Nephron (organoid): ENCODE data around the gene SLC6A18.
"Not testable (repeated sequence)": the region's sequence is repeated elsewhere in the genome, so short reads cannot be mapped to it uniquely, and the experiment has no call there.

Experiments
- H3K27ac Mint-ChIP-seq, 3 experiments: 2 replicates each; pipeline ENCODE4 v1.8.0; 2020; ENCODE audit warnings: mixed read lengths in 3 of 3, mild to moderate bottlenecking in 2 of 3, moderate library complexity in 1 of 3
- H3K27me3 Mint-ChIP-seq: 2 replicates; pipeline ENCODE4 v1.8.0; 2021; ENCODE audit warnings: low read depth, mild to moderate bottlenecking, moderate library complexity, mixed read lengths
- H3K36me3 Mint-ChIP-seq: 2 replicates; pipeline ENCODE4 v1.8.0; 2020; ENCODE audit warnings: low read depth, mixed read lengths
- H3K4me1 Mint-ChIP-seq: 2 replicates; pipeline ENCODE4 v1.8.0; 2020; ENCODE audit warnings: mixed read lengths
- H3K4me3 Mint-ChIP-seq, 3 experiments: 2 replicates each; pipeline ENCODE4 v1.8.0; 2020; ENCODE audit warnings: mild to moderate bottlenecking in 3 of 3, mixed read lengths in 3 of 3, moderate library complexity in 2 of 3
- H3K9me3 Mint-ChIP-seq: 2 replicates; pipeline ENCODE4 v1.8.0; 2020; ENCODE audit warnings: mixed read lengths
- TF ChIP-seq, protein P1 (sequence below), 3 experiments: fragments of 200-600 bp; sonication (generic); IDR thresholded peaks; one replicate each; pipeline ENCODE4 v1.5.0; 2021; ENCODE audit warnings: antibody characterized with exemption in 3 of 3; ENCODE audit not compliant: unreplicated experiment in 3 of 3

Gene SLC6A18

GRCh38 chr5:1279443-1280151, 54.4 kb downstream of the SLC6A18 start:
- Mint-ChIP-seq H3K27ac (no peak overlapping the region), H3K27me3 (peaks cover 4% of the 10 kb centered on the region)
- TF ChIP-seq, protein P1, sequence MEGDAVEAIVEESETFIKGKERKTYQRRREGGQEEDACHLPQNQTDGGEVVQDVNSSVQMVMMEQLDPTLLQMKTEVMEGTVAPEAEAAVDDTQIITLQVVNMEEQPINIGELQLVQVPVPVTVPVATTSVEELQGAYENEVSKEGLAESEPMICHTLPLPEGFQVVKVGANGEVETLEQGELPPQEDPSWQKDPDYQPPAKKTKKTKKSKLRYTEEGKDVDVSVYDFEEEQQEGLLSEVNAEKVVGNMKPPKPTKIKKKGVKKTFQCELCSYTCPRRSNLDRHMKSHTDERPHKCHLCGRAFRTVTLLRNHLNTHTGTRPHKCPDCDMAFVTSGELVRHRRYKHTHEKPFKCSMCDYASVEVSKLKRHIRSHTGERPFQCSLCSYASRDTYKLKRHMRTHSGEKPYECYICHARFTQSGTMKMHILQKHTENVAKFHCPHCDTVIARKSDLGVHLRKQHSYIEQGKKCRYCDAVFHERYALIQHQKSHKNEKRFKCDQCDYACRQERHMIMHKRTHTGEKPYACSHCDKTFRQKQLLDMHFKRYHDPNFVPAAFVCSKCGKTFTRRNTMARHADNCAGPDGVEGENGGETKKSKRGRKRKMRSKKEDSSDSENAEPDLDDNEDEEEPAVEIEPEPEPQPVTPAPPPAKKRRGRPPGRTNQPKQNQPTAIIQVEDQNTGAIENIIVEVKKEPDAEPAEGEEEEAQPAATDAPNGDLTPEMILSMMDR (IDR thresholded peaks at IDR 0.05; ENCODE audit: unreplicated experiment in 3 of 3) = no peak

DNA sequence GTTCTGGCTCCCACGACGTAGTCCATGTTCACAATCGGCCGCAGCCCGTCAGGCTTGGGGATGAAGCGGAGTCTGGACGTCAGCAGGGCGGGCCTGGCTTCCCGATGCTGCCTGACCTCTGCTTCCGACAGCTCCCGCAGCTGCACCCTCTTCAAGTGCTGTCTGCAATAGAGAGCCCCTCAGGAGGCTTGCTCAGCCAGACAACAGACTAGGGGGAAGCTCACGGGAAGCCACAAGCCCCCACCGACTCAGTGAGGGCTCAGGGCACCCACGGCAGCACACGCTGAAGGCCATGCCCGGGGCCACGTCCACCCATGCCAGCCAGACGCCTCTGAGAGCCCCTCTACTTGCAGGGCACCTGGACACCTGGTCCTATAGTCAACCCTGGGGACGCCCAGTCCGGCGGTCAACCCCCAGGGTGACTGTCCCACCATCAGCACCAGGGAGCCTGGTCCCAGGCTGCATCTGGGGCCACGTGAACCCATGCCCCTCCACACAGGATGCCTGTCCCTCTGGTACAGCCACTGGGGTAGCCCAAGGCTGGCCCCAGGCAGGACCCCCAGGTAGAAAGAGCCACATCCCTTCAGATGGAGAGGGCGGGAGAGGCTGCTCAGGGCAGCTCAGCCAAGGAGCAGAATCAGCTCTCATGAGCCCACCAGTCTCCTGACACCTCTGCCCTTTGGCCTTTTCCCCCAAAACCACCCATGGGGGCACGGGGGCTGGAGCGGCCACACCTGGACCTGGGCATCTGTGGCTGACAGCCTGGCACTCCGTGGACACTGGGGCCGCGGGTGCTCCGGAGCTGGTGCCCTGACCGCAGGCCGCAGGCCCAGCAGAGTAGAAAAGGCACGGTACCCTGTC, 55.2 kb downstream of the SLC6A18 start:
- no peak overlapping the region for H3K27ac Mint-ChIP-seq
- no peak overlapping the region for H3K4me3 Mint-ChIP-seq
- H3K27me3 Mint-ChIP-seq = peaks cover 4% of the 10 kb centered on the region
- H3K9me3 Mint-ChIP-seq = no peaks in the 10 kb centered on the region
- TF ChIP-seq, protein P1 (IDR thresholded peaks at IDR 0.05; ENCODE audit: unreplicated experiment in 3 of 3) = no peak
- H3K36me3 Mint-ChIP-seq = no peaks in the 10 kb centered on the region
- H3K4me1 Mint-ChIP-seq = no peaks in the 10 kb centered on the region

More at GRCh38 chr5:1279443-1280151, 54.4 kb downstream of the SLC6A18 start:
- no peak overlapping the region for H3K4me3 Mint-ChIP-seq
- no peaks in the 10 kb centered on the region for H3K9me3 Mint-ChIP-seq
- H3K4me1 Mint-ChIP-seq = no peaks in the 10 kb centered on the region
- H3K36me3 Mint-ChIP-seq = no peaks in the 10 kb centered on the region

DNA sequence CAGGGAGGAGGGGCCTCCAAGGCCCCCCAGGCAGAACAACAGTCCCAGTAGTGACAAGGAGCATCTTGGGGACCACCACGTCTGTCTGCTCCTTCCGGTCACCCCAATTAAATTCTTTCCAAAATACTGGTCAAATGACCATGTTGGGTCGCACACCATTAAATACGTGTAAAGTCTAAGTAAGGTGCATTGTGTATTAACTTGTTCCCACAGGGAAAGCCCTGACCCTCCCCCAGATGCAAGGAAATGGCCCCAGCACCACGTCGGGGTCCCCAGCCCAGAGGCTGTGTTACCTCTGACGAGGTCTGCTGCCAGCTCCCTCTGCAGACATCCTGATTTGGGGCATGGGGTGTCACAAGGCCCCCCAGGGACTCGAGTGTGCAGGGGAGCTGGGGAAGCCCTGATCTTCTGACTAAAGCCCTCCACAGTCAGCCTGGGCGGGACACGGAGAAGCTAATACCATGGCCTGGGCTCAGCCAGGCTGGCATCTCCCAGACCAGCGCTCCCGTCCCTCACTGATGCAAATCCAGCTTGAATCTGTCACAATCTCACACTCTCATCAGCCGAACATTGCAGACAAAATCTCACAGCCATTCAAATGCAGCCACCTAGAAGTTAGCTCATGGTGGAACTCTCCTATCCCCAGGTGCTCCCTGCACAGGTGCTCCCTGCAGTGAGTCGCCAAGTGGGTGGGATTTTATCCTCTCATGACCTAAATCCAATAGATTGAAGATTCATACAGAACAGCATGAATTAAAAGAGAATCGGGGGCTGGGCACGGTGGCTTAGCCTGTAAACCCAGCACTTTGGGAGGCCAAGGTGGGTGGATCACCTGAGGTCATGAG, 56.1 kb downstream of the SLC6A18 start:
- no peak overlapping the region for H3K27ac Mint-ChIP-seq
- H3K9me3 Mint-ChIP-seq = no peaks in the 10 kb centered on the region

GRCh38 chr5:1282131-1282992, 57.2 kb downstream of the SLC6A18 start:
- no peaks in the 10 kb centered on the region for H3K9me3 Mint-ChIP-seq
- H3K4me3 Mint-ChIP-seq = no peak overlapping the region
- no peaks in the 10 kb centered on the region for H3K36me3 Mint-ChIP-seq
- H3K27ac Mint-ChIP-seq = no peak overlapping the region
- TF ChIP-seq, protein P1 (IDR thresholded peaks at IDR 0.05; ENCODE audit: unreplicated experiment in 3 of 3) = no peak
- H3K4me1 Mint-ChIP-seq = no peaks in the 10 kb centered on the region
- no peaks in the 10 kb centered on the region for H3K27me3 Mint-ChIP-seq

More for the DNA sequence above, 56.1 kb downstream of the SLC6A18 start:
- TF ChIP-seq, protein P1 (IDR thresholded peaks at IDR 0.05; ENCODE audit: unreplicated experiment in 3 of 3) = no peak
- H3K4me1 Mint-ChIP-seq = no peaks in the 10 kb centered on the region
- H3K36me3 Mint-ChIP-seq = no peaks in the 10 kb centered on the region
- no peak overlapping the region for H3K4me3 Mint-ChIP-seq
- peaks cover under 1% of the 10 kb centered on the region for H3K27me3 Mint-ChIP-seq

- not testable (repeated sequence) for H3K27ac Mint-ChIP-seq, H3K4me1 Mint-ChIP-seq, H3K4me3 Mint-ChIP-seq, H3K9me3 Mint-ChIP-seq, H3K27me3 Mint-ChIP-seq, H3K36me3 Mint-ChIP-seq
These were observed 58.0 kb downstream of the SLC6A18 start for GRCh38 chr5:1282993-1283728.

DNA sequence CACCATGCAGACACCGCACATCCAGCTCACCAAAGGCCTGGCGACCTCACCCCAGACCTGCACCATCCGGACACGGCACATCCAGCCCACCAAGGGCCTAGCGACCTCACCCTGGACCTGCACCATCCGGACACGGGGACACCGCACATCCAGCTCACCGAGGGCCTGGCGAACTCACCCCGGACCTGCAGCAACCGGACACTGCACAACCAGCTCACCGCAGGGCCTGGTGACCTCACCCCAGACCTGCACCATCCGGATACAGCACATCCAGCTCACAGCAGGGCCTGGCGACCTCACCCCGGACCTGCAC, 58.5 kb downstream of the SLC6A18 start:
- H3K27me3 Mint-ChIP-seq, H3K4me3 Mint-ChIP-seq, H3K36me3 Mint-ChIP-seq, H3K27ac Mint-ChIP-seq, H3K4me1 Mint-ChIP-seq, H3K9me3 Mint-ChIP-seq: not testable (repeated sequence)

- H3K27me3 Mint-ChIP-seq = not testable (repeated sequence)
These were observed 59.3 kb downstream of the SLC6A18 start for GRCh38 chr5:1284336-1284970.

More at GRCh38 chr5:1284336-1284970, 59.3 kb downstream of the SLC6A18 start:
- not testable (repeated sequence) for H3K36me3 Mint-ChIP-seq, H3K27ac Mint-ChIP-seq, H3K4me3 Mint-ChIP-seq, H3K4me1 Mint-ChIP-seq, H3K9me3 Mint-ChIP-seq
